CD8-positive, alpha-beta memory T cell (primary cell): ENCODE results near the gene GPR55. TPM values are rescaled to one million over a fixed set of nuclear protein-coding genes. Genes with fewer than 3 reads are reported as not detected.
A peak's percentile ranks its signal among the peaks of the same experiment; 100 is the strongest.

Experiments used
- CTCF ChIA-PET: fragments of 350-600 bp; sonication (Branson Sonifier 250); formaldehyde crosslinking; loops from one replicate; lab custom pipeline; 2021; ENCODE audit warnings: antibody characterized with exemption; lab: Charles Lee
- POLR2A ChIA-PET: fragments of 350-600 bp; sonication (Branson Sonifier 250); formaldehyde crosslinking; loops from one replicate; lab custom pipeline; 2021; ENCODE audit warnings: antibody characterized with exemption; lab: Charles Lee
- DNase-seq, 5 donors: peaks; one replicate each; pipeline versions ENCODE4 v3.0.0 to v3.0.0-alpha.2; 2020 to 2022; ENCODE audit warnings: mixed read lengths in 1 of 5
- H3K27ac ChIP-seq: one replicate; pipeline ENCODE4 v1.7.0; 2013; ENCODE audit warnings: low read depth, mild to moderate bottlenecking, low read length, moderate library complexity
- H3K27me3 ChIP-seq: 2 replicates; pipeline ENCODE4 v1.7.0; 2013; ENCODE audit warnings: low read length, mild to moderate bottlenecking; ENCODE audit not compliant: insufficient read depth, poor library complexity, severe bottlenecking
- H3K36me3 ChIP-seq: 2 replicates; pipeline ENCODE4 v1.7.0; 2013; ENCODE audit warnings: mild to moderate bottlenecking, low read length, moderate library complexity; ENCODE audit not compliant: insufficient read depth
- H3K4me1 ChIP-seq: 2 replicates; pipeline ENCODE4 v1.7.0; 2013; ENCODE audit warnings: mild to moderate bottlenecking, low read length, moderate library complexity; ENCODE audit not compliant: insufficient read depth
- H3K4me3 ChIP-seq: 2 replicates; pipeline ENCODE4 v1.7.0; 2013; ENCODE audit warnings: mild to moderate bottlenecking, low read length
- H3K9me3 ChIP-seq: 2 replicates; pipeline ENCODE4 v1.7.0; 2013; ENCODE audit warnings: mild to moderate bottlenecking, low read length
- H3K27ac Mint-ChIP-seq, 8 donors: one replicate each; pipeline ENCODE4 v1.8.0; 2020 to 2021; ENCODE audit warnings: mixed read lengths in 8 of 8, mild to moderate bottlenecking in 6 of 8, inconsistent platforms in 3 of 8, moderate library complexity in 3 of 8
- H3K27me3 Mint-ChIP-seq, 2 donors: one replicate each; pipeline ENCODE4 v1.8.0; 2020 to 2021; ENCODE audit warnings: mixed read lengths in 2 of 2, mild to moderate bottlenecking in 1 of 2, moderate library complexity in 1 of 2
- H3K36me3 Mint-ChIP-seq, 3 donors: one replicate each; pipeline ENCODE4 v1.8.0; 2020 to 2021; ENCODE audit warnings: mixed read lengths in 3 of 3, inconsistent platforms in 1 of 3, mild to moderate bottlenecking in 1 of 3
- H3K4me1 Mint-ChIP-seq, 3 donors: one replicate each; pipeline ENCODE4 v1.8.0; 2020 to 2021; ENCODE audit warnings: mixed read lengths in 3 of 3, inconsistent platforms in 1 of 3, mild to moderate bottlenecking in 1 of 3
- H3K4me3 Mint-ChIP-seq, 7 donors: one replicate each; pipeline ENCODE4 v1.8.0; 2020 to 2021; ENCODE audit warnings: mixed read lengths in 7 of 7, mild to moderate bottlenecking in 6 of 7, moderate library complexity in 4 of 7, inconsistent platforms in 2 of 7
- H3K9me3 Mint-ChIP-seq, 5 donors: one replicate each; pipeline ENCODE4 v1.8.0; 2020 to 2022; ENCODE audit warnings: mixed read lengths in 5 of 5, mild to moderate bottlenecking in 3 of 5, moderate library complexity in 2 of 5, inconsistent platforms in 1 of 5
- polyA plus RNA-seq: library from polyadenylated mRNA; unstranded; fragments of 300-500 nt; fragmentation: Illumina TruSeq; gene quantifications from one replicate; pipeline ENCODE4 v1.2.3, GENCODE V29; 2021
- total RNA-seq, 2 experiments: library from RNA; stranded (reverse); gene quantifications; one replicate each; pipeline ENCODE4 v1.2.3, GENCODE V29; 2021

GPR55 gene
- total and polyA plus RNA-seq, 3 experiments from 2014 or later: 3.5 to 11.6 (median 11.1) TPM

DNA sequence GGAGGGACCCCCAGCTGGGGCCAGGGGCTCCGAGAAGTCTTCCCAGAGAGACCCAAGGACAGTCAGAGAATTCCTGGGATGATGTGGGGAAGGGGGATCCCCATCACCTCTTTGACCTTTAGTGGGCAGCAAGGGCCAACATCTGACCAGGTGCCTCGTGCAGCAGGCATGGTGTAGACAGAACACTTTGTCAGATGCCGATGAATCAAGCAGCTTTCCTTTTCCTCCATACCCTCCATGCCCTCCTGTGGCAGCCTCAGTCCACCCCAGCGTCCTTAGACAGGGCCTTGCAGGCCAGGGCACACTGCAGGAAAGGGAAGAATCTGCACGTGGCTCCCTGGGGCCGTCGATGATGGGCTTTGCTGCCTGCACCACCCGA, 26.3 kb downstream of the GPR55 start:
- Mint-ChIP-seq H3K4me3 (no peak overlapping the region), H3K27me3 (peaks cover 2 to 7% of the 10 kb centered on the region in 2 donors), H3K27ac (no peak overlapping the region), H3K36me3 (no peaks in the 10 kb centered on the region), H3K9me3 (no peaks in the 10 kb centered on the region), H3K4me1 (peaks cover 8 to 34% (median 20%) of the 10 kb centered on the region in 3 donors)
- H3K27me3 ChIP-seq: no peaks in the 10 kb centered on the region
- no peak overlapping the region for H3K27ac ChIP-seq
- H3K9me3 ChIP-seq: no peaks in the 10 kb centered on the region
- CTCF ChIA-PET: interaction anchor here (0.9 to 13.8 kb wide), 5 partner anchors 9 to 87 kb away, joined by 3 to 129 read pairs (median 3); no protein-coding TSS in a partner anchor
- H3K4me3 ChIP-seq: no peak overlapping the region
- POLR2A ChIA-PET: no interaction called here
- DNase-seq: no peak
- no peaks in the 10 kb centered on the region for H3K36me3 ChIP-seq
- peaks cover 10% of the 10 kb centered on the region for H3K4me1 ChIP-seq

DNA sequence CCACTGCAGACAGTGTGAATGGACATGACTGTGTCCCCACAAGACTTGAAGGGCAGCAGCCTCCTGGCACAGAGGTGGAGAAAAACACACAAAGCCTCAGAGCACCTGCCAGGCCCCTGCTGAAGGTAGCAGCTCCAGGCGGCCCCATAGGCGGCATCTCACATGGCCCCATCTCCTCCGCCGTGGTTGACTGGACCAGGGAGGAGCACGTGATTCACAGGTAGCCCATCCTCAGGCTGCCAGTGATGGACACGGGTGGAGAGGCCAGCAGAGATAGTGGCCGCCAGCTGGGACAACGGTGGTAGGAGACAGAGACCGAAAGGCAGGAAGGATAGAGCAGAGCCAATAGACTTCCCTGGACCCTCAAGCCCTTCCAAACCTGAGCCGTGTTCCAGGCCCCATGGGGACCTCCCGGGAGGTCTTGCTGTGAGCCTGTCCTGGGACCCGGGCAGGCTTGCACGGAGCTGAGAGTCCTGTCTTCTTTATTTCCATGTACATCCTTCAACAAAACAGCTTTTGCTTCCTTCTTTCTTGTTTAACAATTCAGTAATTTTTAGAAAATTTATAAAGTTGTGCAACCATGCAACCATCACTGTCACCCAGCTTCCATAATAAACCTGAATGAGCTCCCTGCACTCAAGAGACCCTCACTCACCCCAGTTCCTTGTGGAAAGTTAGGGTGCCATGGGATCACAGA, 26.9 kb downstream of the GPR55 start:
- DNase-seq: no peak
- no peaks in the 10 kb centered on the region for H3K27me3 ChIP-seq
- Mint-ChIP-seq H3K36me3 (no peaks in the 10 kb centered on the region), H3K27ac (peak overlapping the region in 1 of 8 donors; percentile 12), H3K27me3 (peaks cover 2 to 7% of the 10 kb centered on the region in 2 donors), H3K4me3 (no peak overlapping the region), H3K9me3 (no peaks in the 10 kb centered on the region), H3K4me1 (peaks cover 8 to 34% (median 19%) of the 10 kb centered on the region in 3 donors)
- H3K9me3 ChIP-seq: no peaks in the 10 kb centered on the region
- H3K36me3 ChIP-seq: no peaks in the 10 kb centered on the region
- peaks cover 10% of the 10 kb centered on the region for H3K4me1 ChIP-seq
- no peak overlapping the region for H3K4me3 ChIP-seq
- H3K27ac ChIP-seq: no peak overlapping the region
- POLR2A ChIA-PET: interaction anchor here (0.6 kb wide), 1 partner anchor 26 kb away, joined by 3 read pairs; no protein-coding TSS in a partner anchor
- CTCF ChIA-PET: interaction anchor here (0.9 to 13.8 kb wide), 7 partner anchors 8 to 155 kb away, joined by 3 to 129 read pairs (median 3); partner anchors contain the start of gene GPR55

DNA sequence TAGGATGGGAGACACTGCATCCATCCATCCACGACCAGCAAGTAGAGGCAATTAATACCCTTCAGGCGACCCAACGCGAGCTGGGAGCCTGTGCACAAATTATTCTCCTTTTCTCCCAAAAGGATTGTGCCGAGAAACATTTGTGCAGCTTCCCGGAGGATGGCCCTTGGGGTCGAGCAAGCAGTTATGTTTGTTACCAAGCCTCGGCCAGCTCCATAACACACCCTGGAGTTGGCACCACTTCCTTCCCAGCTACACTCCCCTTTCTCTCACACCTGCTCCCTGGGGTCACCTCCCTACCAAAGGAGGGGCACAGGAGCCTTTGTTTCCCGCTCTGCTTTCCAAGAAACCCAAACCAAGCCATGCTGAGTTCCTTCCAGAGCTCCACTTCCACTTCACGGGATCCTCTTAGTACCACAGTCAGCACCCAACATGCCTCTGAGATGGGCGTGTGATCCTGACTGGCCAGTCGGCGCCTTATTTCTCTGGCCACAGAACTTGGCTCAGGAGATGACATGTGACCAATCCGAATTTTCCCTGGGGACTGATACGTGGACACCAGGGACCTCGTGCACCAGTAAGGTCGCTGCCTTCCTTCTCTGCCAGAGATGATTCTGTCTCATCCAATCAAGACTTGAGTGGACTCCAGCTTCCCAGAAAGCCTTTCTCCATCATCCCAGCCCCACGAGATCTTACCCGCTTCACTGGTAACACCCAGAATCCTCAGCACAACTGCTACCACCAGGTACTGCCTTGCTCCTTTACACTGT, 28.5 kb downstream of the GPR55 start:
- ChIA-PET POLR2A (interaction anchor here (0.6 kb wide), 2 partner anchors 55 to 93 kb away, joined by 4 to 9 read pairs; no protein-coding TSS in a partner anchor), CTCF (interaction anchor here (1.7 to 13.8 kb wide), 2 partner anchors 28 to 90 kb away, joined by 8 to 129 read pairs; partner anchors contain the start of gene GPR55)
- Mint-ChIP-seq H3K36me3 (no peaks in the 10 kb centered on the region), H3K4me1 (peaks cover 8 to 31% (median 23%) of the 10 kb centered on the region in 3 donors), H3K27me3 (peaks cover 2 to 11% of the 10 kb centered on the region in 2 donors), H3K27ac (peak overlapping the region in 2 of 8 donors; percentile 11 to 43), H3K9me3 (no peaks in the 10 kb centered on the region), H3K4me3 (no peak overlapping the region)
- Histone ChIP-seq H3K27me3 (no peaks in the 10 kb centered on the region), H3K4me3 (no peak overlapping the region), H3K4me1 (peaks cover 10% of the 10 kb centered on the region), H3K9me3 (no peaks in the 10 kb centered on the region), H3K27ac (no peak overlapping the region), H3K36me3 (no peaks in the 10 kb centered on the region)
- no peak for DNase-seq

DNA sequence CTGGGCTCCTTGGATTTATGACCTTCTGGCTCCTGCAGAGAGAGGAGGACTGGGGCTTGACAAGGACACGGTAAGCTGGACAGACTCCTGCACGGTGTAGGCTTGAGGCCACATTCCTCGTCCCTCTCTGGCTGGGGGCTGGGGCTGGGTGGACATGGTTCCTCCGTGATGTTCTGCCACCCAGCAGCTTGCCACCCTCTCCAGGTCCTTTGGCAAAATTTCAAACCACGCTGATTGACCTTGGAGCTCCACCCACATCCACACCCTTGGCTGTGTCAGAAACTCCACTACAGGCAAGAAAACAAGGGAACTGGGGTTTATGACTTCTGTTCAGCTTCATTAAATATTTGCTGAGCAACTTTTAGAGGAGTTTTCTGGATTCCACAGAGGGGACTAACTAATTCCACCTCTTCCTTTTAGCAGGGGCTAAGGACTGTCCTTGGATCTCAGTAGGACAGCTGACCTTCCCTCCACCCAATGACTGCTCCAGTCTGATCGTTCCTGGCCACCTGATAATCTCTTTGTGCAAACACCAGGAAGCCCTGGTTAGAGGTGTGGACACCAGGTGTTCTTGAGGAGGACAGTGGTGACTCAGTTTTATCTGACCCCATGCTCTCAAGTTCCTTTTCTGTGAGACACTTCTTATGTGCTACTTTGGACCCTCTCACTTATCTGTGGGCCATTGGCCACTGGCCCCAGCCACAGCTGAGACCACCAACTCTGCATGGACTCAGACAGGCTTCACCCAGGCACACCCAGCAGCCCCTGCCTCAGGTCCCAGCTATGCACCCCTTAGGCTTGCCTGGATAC, 29.3 kb downstream of the GPR55 start:
- POLR2A ChIA-PET: interaction anchor here (0.6 kb wide), 1 partner anchor 55 kb away, joined by 4 read pairs; no protein-coding TSS in a partner anchor
- H3K27ac Mint-ChIP-seq: no peak overlapping the region
- Histone ChIP-seq H3K36me3 (no peaks in the 10 kb centered on the region), H3K27me3 (no peaks in the 10 kb centered on the region), H3K27ac (no peak overlapping the region), H3K9me3 (no peaks in the 10 kb centered on the region), H3K4me3 (no peak overlapping the region), H3K4me1 (peaks cover 10% of the 10 kb centered on the region)
- CTCF ChIA-PET: interaction anchor here (1.4 to 13.8 kb wide), 2 partner anchors 48 to 90 kb away, joined by 7 to 129 read pairs; no protein-coding TSS in a partner anchor
- H3K9me3 Mint-ChIP-seq: no peaks in the 10 kb centered on the region
- H3K36me3 Mint-ChIP-seq: no peaks in the 10 kb centered on the region
- peaks cover 8 to 35% (median 23%) of the 10 kb centered on the region in 3 donors for H3K4me1 Mint-ChIP-seq
- DNase-seq: no peak
- no peak overlapping the region for H3K4me3 Mint-ChIP-seq
- H3K27me3 Mint-ChIP-seq: peaks cover 2 to 7% of the 10 kb centered on the region in 2 donors

DNA sequence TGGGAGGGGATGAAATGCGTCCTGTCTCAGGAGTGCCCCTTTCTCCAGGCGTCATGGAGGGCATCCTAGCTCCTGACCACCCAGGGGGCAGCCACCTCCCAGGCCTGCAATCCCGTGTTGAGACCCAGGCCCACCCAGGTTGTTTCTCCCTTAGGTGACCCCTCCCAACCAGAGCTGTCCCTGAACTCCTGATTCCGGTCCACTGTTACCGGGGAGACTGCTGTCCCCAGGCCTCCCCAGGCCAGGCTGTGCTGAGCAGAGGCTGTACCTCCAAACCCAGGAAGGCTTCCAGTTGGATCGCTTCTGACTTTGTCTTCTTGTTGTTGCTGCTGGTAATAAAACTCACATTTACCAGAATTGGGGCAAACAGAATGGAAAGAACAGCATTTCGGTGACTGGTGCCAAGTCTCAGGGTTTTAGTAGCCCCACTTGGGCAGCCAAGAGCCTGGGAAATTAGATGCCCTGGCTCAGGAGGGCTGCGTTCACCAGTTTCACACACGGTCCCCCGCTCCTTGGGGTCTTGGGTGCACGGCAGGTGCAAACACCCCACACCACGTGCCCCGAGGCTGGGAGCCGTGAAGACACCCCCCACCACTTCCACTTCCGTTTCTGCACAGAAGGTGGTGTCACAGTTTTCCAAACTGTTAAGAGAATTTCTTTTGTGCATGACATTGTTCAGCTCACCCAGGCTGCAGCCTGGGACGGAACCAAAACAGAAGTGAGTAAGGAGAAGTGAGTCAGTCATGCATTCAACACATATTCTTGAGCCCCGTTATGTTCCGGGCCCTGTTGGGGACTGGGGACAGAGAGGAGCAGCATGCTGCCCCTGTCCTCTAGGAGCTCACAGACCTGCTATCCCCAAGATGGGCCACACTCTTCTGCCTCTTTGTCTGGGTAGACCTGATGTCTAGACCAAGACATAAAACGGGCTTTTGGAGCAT, 30.9 kb downstream of the GPR55 start:
- peak overlapping the region in 3 of 8 donors; percentile 11 to 50 (median 12) for H3K27ac Mint-ChIP-seq
- Histone ChIP-seq H3K9me3 (no peaks in the 10 kb centered on the region), H3K27me3 (no peaks in the 10 kb centered on the region), H3K27ac (no peak overlapping the region), H3K4me3 (no peak overlapping the region), H3K4me1 (peaks cover 10% of the 10 kb centered on the region), H3K36me3 (no peaks in the 10 kb centered on the region)
- ChIA-PET POLR2A (no interaction called here), CTCF (interaction anchor here (0.8 to 1.5 kb wide), 10 partner anchors 15 to 93 kb away, joined by 3 to 6 read pairs (median 3); no protein-coding TSS in a partner anchor)
- peaks cover 8 to 35% (median 23%) of the 10 kb centered on the region in 3 donors for H3K4me1 Mint-ChIP-seq
- H3K36me3 Mint-ChIP-seq: no peaks in the 10 kb centered on the region
- peak in 1 of 5 donors; percentile 18 for DNase-seq
- peaks cover 4% of the 10 kb centered on the region in 2 donors for H3K27me3 Mint-ChIP-seq
- H3K9me3 Mint-ChIP-seq: no peaks in the 10 kb centered on the region
- peak overlapping the region in 6 of 7 donors; percentile 10 to 70 (median 40) for H3K4me3 Mint-ChIP-seq

DNA sequence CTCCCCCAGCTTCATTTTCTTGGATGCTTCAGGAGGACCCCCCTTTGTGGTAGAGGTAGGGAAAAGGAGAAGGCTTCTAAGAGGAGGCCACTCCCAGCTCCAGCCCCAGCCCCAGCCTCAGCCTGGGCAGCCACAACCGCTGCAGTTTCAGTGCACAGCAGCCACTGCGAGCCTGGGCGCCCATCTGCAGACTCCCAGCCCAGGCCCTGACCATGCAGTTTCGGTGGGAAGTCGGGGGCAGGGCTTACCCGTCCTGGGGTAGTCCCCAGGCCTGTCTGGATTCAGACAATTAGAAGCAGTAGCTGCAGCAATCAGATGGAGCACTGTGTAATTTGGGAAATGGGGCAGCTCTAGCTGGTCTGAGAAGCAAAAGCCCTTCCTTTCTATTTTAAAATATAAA, 31.7 kb downstream of the GPR55 start:
- Mint-ChIP-seq H3K27ac (peak overlapping the region in 1 of 8 donors; percentile 65), H3K4me3 (no peak overlapping the region), H3K27me3 (peaks cover 3 to 4% of the 10 kb centered on the region in 2 donors), H3K9me3 (peaks cover 0 to 1% (median 0%) of the 10 kb centered on the region in 5 donors), H3K4me1 (peaks cover 8 to 35% (median 23%) of the 10 kb centered on the region in 3 donors), H3K36me3 (no peaks in the 10 kb centered on the region)
- H3K4me3 ChIP-seq: no peak overlapping the region
- no peaks in the 10 kb centered on the region for H3K36me3 ChIP-seq
- H3K27me3 ChIP-seq: no peaks in the 10 kb centered on the region
- CTCF ChIA-PET: interaction anchor here (0.7 to 1.5 kb wide), 11 partner anchors 9 to 94 kb away, joined by 3 to 8 read pairs (median 3); no protein-coding TSS in a partner anchor
- peaks cover 10% of the 10 kb centered on the region for H3K4me1 ChIP-seq
- no peak overlapping the region for H3K27ac ChIP-seq
- POLR2A ChIA-PET: interaction anchor here (1.2 kb wide), 1 partner anchor 15 kb away, joined by 4 read pairs; no protein-coding TSS in a partner anchor
- no peaks in the 10 kb centered on the region for H3K9me3 ChIP-seq
- no peak for DNase-seq
